ENCODE results near the gene WDR45.

WDR45 gene

DNA sequence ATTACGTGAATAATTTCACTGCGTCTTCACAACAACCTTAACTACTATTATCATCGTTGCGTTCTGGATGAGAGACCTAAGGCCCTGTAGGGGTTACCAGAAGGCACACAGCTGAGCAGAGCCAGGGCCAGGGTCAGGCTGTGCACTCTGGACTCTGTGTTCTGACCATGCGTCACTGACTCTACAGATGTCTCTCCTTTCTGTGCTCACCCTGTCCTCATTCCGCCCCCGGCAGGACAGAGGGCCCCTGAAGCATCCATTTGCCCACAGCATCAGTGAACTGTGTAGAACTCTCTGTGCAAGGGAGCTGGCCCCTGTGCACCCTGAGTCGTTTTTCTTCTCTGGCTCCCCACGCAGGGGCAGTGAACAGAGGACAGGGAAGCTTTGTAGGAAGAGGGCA, 22.5 kb upstream of the WDR45 start:
- no peak for DNase-seq (ENCODE audit: extremely low read depth, low read depth)
- H3K4me3 ChIP-seq (replicated peaks; ENCODE audit: low read depth, low read length), result no peak overlapping the region
- TF ChIP-seq, protein P1, sequence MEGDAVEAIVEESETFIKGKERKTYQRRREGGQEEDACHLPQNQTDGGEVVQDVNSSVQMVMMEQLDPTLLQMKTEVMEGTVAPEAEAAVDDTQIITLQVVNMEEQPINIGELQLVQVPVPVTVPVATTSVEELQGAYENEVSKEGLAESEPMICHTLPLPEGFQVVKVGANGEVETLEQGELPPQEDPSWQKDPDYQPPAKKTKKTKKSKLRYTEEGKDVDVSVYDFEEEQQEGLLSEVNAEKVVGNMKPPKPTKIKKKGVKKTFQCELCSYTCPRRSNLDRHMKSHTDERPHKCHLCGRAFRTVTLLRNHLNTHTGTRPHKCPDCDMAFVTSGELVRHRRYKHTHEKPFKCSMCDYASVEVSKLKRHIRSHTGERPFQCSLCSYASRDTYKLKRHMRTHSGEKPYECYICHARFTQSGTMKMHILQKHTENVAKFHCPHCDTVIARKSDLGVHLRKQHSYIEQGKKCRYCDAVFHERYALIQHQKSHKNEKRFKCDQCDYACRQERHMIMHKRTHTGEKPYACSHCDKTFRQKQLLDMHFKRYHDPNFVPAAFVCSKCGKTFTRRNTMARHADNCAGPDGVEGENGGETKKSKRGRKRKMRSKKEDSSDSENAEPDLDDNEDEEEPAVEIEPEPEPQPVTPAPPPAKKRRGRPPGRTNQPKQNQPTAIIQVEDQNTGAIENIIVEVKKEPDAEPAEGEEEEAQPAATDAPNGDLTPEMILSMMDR (IDR thresholded peaks at IDR 0.05; ENCODE audit: low read depth, low read length, missing control alignments), result no peak

DNA sequence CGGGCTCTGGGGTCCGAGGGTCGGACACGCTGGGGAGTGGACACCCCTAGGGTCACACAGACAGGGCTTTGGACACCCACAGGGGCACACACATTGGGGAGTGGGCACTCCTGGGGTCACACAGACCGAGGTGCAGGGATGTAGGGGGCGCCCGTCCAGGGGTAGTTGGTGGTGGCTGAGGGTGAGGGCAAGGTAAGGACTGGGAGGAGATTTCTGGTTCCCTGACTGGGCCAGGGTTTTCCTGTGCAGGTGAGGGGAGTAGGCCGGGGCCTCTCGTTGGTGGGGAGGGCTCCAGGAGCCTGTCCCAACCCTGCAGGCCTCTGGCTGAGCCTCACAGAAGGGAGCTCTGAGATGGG, 21.9 kb upstream of the WDR45 start:
- DNase-seq (ENCODE audit: extremely low read depth, low read depth), result no peak
- TF ChIP-seq, protein P1 (IDR thresholded peaks at IDR 0.05; ENCODE audit: low read depth, low read length, missing control alignments), result no peak
- peak overlapping the region; percentile 61 for H3K4me3 ChIP-seq (replicated peaks; ENCODE audit: low read depth, low read length)

DNA sequence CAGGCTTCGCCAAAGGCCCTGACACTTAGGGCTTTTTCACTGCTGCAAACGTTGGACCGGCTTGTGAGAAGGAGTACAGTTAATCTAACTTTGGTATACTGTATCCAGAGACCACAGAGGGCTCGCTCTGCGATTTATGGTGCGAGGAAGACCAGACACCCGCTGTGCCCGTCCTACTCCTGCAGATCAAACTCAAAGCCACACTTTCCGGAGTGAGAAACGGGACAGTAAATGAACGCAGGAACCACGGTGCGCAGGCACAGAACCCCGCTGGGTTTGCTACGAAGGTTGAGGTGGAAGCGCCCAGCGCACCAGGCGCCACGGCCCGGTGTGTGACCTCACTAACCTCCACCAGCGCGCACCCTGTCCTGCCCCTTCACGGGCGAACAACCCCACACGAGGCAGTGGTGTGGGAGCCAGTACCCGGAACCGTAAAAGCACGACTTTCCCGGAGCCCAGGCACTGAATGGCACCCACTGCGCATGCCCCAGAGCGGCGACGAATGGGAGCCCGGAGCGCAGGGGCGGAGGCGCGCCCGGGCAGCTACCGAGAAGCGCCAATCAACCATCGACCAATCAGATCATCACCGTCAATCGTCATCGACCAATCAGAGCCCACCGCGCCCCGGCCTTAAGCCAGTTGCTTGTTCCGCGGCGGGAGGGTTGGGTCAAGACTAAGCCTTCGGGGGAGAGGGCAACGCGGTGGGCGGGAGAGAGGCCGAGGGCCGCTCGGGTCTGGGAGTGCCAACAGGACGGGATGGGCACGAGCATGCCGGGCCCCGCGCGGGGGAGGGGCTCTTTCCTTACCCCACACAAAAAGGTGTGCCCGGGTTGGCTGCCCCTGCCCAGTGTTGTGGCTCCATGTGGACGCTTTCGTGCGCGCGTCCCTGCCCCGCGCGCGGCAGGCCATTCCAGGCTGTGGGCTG, 21.3 kb upstream of the WDR45 start:
- peak; percentile 64 for DNase-seq (ENCODE audit: extremely low read depth, low read depth)
- H3K4me3 ChIP-seq (replicated peaks; ENCODE audit: low read depth, low read length), result peak overlapping the region; percentile 61
- TF ChIP-seq, protein P1 (IDR thresholded peaks at IDR 0.05; ENCODE audit: low read depth, low read length, missing control alignments), result no peak

DNA sequence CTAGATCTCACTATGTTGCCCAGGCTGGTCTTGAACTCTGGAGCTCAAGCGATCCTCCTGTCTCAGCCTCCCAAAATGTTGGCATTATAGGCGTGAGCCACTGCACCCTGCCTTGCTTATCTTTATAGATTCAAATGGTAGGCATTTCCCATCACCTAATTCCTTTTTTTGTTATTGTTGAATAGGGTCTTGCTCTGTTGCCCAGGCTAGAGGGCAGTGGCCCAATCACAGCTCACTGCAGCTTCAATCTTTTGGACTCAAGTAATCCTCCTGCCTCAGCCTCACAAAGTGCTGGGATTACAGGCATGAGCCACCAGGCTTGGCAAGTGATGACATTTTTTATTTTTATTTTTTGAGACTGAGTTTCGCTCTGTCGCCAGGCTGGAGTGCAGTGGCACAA, 16.7 kb upstream of the WDR45 start:
- H3K4me3 ChIP-seq (replicated peaks; ENCODE audit: low read depth, low read length), result no peak overlapping the region
- no peak for DNase-seq (ENCODE audit: extremely low read depth, low read depth)
- TF ChIP-seq, protein P1 (IDR thresholded peaks at IDR 0.05; ENCODE audit: low read depth, low read length, missing control alignments), result no peak

DNA sequence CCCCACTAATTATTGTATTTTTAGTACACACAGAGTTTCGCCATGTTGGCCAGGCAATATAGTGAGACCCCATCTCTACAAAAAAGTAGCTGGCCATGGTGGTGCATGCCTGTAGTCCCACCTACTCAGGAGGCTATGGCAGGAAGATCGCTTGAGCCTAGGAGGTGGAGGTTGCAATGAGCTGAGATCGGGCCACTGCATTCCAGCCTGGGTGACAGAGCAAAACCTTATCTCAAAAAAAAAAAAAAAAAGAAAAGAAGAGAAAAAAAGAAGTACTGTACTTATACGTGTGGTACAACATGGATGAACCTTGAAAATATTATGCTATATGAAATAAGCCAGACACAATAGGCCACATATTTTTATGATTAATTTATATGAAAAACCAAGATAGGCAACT, 9.9 kb upstream of the WDR45 start:
- H3K4me3 ChIP-seq (replicated peaks; ENCODE audit: low read depth, low read length), result no peak overlapping the region
- TF ChIP-seq, protein P1 (IDR thresholded peaks at IDR 0.05; ENCODE audit: low read depth, low read length, missing control alignments), result no peak
- DNase-seq (ENCODE audit: extremely low read depth, low read depth), result no peak

DNA sequence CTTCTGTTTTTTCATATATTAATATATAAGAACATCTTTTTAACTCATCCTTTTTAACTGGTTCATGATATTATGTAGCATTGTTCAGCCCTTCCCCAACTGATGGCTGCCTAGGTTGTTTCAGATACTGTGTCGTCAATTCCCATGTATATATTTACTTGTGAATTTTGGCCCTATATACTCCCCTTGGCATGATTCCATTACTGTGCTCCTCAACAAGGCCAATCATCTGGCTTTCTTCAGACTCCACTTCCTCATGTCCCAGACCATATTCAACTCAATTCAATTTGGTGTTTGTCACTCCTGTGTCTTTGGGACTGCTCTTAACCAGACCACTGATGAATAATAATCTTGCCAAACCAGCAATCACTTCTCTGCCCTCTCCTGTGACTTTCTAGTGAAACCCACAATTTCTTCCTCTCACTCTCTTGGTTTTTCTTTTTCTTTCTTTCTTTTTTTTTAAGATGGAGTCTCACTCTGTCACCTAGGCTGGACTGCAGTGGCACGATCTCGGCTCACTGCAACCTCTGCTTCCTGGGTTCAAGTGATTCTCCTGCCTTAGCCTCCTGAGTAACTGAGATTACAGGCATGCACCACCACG, 2.7 kb upstream of the WDR45 start:
- TF ChIP-seq, protein P1 (IDR thresholded peaks at IDR 0.05; ENCODE audit: low read depth, low read length, missing control alignments), result no peak
- no peak overlapping the region for H3K4me3 ChIP-seq (replicated peaks; ENCODE audit: low read depth, low read length)
- DNase-seq (ENCODE audit: extremely low read depth, low read depth), result no peak
